Right lobe of liver (tissue), 4 donors: ENCODE results near the gene GLP2R.

Source experiments
- POLR2A ChIP-seq: fragments of 450-650 bp; IDR thresholded peaks from one replicate; pipeline ENCODE4 v1.6.1; 2017; ENCODE audit warnings: antibody characterized with exemption, mild to moderate bottlenecking
- TF ChIP-seq, protein P1 (sequence below), 4 donors: fragments of 200-600 bp in 3 of 4; fragments of 450-650 bp in 1 of 4; IDR thresholded peaks; one replicate each; pipeline versions ENCODE4 v1.5.1 to v1.8.0; 2016 to 2022; ENCODE audit warnings: antibody characterized with exemption in 4 of 4, mild to moderate bottlenecking in 2 of 4
- donor health status: DM: no; HTN: no; CAD: no.
- donor health status: DM: no; HTN: no; CAD: no.
- donor health status: DM: no; HTN: yes; CAD: no.

DNA sequence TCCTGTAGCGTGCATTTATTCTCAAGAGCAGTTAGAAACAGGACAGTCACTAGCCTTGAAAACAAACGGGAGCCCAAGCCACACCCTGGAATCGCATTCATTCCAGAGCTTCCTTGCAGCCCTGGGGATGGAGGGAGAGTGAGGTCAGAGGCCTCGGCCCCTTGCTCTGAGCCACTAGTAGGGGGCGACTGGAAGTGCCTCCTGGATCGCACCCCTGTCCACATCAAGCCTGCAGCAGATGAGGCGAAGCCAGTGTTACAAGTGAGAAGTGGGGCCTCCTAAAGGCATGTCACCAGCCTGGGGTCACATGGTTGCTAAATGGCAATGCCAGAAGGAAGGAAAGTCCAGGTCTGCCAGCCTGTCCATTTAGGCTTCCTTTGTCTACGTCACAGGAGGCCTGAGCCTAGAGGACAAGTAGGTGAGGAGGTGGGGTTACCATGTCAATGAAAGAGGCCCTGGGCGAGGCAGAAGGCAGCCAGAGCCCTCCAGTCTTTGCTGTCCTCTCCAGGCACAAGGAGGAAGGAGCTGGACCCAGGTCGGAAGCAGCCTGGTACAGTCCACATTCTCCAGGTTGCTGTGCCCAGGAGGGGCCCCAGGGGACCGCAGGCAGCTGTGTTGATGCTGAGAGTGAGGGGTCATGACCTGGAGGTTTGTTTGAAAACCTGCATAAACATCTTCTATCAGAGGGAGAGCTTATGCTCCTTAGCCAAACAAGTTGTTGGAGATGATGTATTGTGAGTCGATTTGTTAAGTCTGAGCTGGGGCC is 82.3 kb downstream of the GLP2R start:
- TF ChIP-seq, protein P1, sequence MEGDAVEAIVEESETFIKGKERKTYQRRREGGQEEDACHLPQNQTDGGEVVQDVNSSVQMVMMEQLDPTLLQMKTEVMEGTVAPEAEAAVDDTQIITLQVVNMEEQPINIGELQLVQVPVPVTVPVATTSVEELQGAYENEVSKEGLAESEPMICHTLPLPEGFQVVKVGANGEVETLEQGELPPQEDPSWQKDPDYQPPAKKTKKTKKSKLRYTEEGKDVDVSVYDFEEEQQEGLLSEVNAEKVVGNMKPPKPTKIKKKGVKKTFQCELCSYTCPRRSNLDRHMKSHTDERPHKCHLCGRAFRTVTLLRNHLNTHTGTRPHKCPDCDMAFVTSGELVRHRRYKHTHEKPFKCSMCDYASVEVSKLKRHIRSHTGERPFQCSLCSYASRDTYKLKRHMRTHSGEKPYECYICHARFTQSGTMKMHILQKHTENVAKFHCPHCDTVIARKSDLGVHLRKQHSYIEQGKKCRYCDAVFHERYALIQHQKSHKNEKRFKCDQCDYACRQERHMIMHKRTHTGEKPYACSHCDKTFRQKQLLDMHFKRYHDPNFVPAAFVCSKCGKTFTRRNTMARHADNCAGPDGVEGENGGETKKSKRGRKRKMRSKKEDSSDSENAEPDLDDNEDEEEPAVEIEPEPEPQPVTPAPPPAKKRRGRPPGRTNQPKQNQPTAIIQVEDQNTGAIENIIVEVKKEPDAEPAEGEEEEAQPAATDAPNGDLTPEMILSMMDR (IDR thresholded peaks at IDR 0.05), result no peak
- TF ChIP-seq POLR2A, result no peak
